Smooth muscle cell (in vitro differentiated cells): ENCODE results near the gene TMCC3. TPM values are rescaled to one million over a fixed set of nuclear protein-coding genes. Genes with fewer than 3 reads are reported as not detected.

Source experiments
- DNase-seq: peaks from one replicate; lab custom pipeline; 2025; ENCODE audit not compliant: unreplicated experiment; lab: John Stamatoyannopoulos, UW
- H2AFZ ChIP-seq: fragments of 200-600 bp; sonication (generic); 2 replicates; pipeline ENCODE4 v1.6.0; 2016; ENCODE audit warnings: antibody characterized with exemption, low read depth, mild to moderate bottlenecking
- H3F3A ChIP-seq: fragments of 200-600 bp; sonication (generic); 2 replicates; pipeline ENCODE4 v1.6.0; 2017; ENCODE audit warnings: antibody characterized with exemption, low read depth
- H3K27ac ChIP-seq: fragments of 200-600 bp; sonication (generic); 2 replicates; pipeline ENCODE4 v1.5.1; 2016; ENCODE audit warnings: low read depth, mild to moderate bottlenecking
- H3K27me3 ChIP-seq: fragments of 200-600 bp; sonication (generic); 2 replicates; pipeline ENCODE4 v1.6.1; 2016; ENCODE audit warnings: low read depth, mild to moderate bottlenecking
- H3K36me3 ChIP-seq: fragments of 200-600 bp; sonication (generic); 2 replicates; pipeline ENCODE4 v1.5.1; 2016; ENCODE audit warnings: low read depth
- H3K4me1 ChIP-seq: fragments of 200-600 bp; sonication (generic); 2 replicates; pipeline ENCODE4 v1.5.1; 2016; ENCODE audit warnings: low read depth
- H3K4me2 ChIP-seq: fragments of 200-600 bp; sonication (generic); 2 replicates; pipeline ENCODE4 v1.6.0; 2016; ENCODE audit warnings: mild to moderate bottlenecking
- H3K4me3 ChIP-seq: fragments of 200-600 bp; sonication (generic); 2 replicates; pipeline ENCODE4 v1.5.1; 2016; ENCODE audit warnings: mild to moderate bottlenecking
- H3K79me2 ChIP-seq: fragments of 200-600 bp; sonication (generic); 2 replicates; pipeline ENCODE4 v1.6.0; 2016; ENCODE audit warnings: low read depth, mild to moderate bottlenecking
- H3K9ac ChIP-seq: fragments of 200-600 bp; sonication (generic); 2 replicates; pipeline ENCODE4 v1.6.0; 2016; ENCODE audit warnings: low read depth
- H3K9me3 ChIP-seq: fragments of 200-600 bp; sonication (generic); replicated peaks from 2 replicates; pipeline ENCODE4 v1.5.1; 2016; ENCODE audit warnings: low read depth
- H4K20me1 ChIP-seq: fragments of 200-600 bp; sonication (generic); 2 replicates; pipeline ENCODE4 v1.6.0; 2016; ENCODE audit warnings: low read depth
- WGBS: methylation state at CpG from one replicate; pipeline ENCODE4 v1.1.7; 2016; ENCODE audit warnings: low lambda C conversion rate; 5-methylcytosine and 5-hydroxymethylcytosine counted together
- polyA plus RNA-seq: library from polyadenylated mRNA; unstranded; fragments of >200 nt; fragmentation: Nextera tagmentation; extraction: Ambion mirVana; gene quantifications from 2 replicates; pipeline ENCODE4 v1.2.1, GENCODE V29; 2016
- total RNA-seq: library from RNA; depleted of rRNA; stranded (reverse); fragments of >200 nt; gene quantifications from 2 replicates; pipeline ENCODE4 v1.2.3, GENCODE V29; 2014
- TF ChIP-seq, protein P1 (sequence below): fragments of 200-600 bp; sonication (generic); IDR thresholded peaks from 2 replicates; pipeline ENCODE4 v1.5.1; 2017; ENCODE audit warnings: borderline replicate concordance, mild to moderate bottlenecking, antibody characterized with exemption; ENCODE audit not compliant: insufficient read depth, poor library complexity, severe bottlenecking

The TMCC3 gene
- total and polyA plus RNA-seq, 2 experiments from 2014 or later: 7.0 to 11.2 TPM

DNA sequence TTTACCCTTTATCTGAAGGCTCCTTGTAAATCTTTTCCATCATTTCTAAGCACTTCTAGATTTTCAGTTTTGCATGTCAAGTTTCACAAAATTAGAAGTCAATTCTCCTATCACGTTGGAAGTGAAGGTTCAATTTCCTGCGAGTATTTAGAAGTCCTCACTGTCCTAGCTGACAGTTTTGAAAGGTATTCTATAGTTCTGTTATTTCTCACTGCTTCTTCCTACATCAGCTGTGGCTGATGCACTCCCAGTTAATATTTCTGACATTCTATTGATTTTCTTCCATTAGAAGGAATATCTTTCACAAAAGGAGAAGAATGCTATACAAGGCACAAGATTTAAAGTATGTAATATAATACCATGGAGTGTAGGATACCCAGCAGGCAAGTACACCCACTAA lies 15.8 kb upstream of the TMCC3 start:
- no peak for DNase-seq
- Histone ChIP-seq H3K9me3 (no peaks in the 10 kb centered on the region), H3K4me2 (no peak overlapping the region), H3K79me2 (no peaks in the 10 kb centered on the region), H3K36me3 (no peaks in the 10 kb centered on the region), H2AFZ (no peak overlapping the region), H3K27me3 (no peaks in the 10 kb centered on the region), H3F3A (no peaks in the 10 kb centered on the region), H4K20me1 (no peaks in the 10 kb centered on the region), H3K9ac (no peak overlapping the region), H3K4me3 (no peak overlapping the region), H3K4me1 (peaks cover 7% of the 10 kb centered on the region), H3K27ac (no peak overlapping the region)
- TF ChIP-seq, protein P1, sequence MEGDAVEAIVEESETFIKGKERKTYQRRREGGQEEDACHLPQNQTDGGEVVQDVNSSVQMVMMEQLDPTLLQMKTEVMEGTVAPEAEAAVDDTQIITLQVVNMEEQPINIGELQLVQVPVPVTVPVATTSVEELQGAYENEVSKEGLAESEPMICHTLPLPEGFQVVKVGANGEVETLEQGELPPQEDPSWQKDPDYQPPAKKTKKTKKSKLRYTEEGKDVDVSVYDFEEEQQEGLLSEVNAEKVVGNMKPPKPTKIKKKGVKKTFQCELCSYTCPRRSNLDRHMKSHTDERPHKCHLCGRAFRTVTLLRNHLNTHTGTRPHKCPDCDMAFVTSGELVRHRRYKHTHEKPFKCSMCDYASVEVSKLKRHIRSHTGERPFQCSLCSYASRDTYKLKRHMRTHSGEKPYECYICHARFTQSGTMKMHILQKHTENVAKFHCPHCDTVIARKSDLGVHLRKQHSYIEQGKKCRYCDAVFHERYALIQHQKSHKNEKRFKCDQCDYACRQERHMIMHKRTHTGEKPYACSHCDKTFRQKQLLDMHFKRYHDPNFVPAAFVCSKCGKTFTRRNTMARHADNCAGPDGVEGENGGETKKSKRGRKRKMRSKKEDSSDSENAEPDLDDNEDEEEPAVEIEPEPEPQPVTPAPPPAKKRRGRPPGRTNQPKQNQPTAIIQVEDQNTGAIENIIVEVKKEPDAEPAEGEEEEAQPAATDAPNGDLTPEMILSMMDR: no peak
- 92% methylated on average over 2 of the region's 2 CpGs for WGBS

DNA sequence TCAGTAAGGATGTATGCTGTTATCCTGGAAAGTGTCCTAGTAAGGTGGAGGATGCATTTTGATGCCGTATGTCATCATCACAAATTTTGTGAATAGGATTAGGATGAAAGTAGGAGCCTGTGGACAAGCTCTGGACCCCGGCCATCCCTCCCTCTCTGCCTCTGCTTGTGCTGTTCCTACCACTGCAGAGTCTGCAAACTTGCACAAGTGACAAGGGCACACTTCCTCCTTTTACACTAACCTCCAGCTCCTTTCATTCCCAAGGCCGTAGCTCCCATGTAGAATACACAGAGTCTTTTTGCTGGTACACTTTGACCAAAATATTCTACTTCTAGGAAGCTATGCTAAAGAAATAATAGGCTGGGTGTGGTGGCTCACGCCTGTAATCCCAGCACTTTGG lies 13.3 kb upstream of the TMCC3 start:
- Histone ChIP-seq H3F3A (no peaks in the 10 kb centered on the region), H3K27me3 (no peaks in the 10 kb centered on the region), H2AFZ (no peak overlapping the region), H3K9ac (no peak overlapping the region), H3K9me3 (no peaks in the 10 kb centered on the region), H3K79me2 (no peaks in the 10 kb centered on the region), H3K4me2 (no peak overlapping the region), H4K20me1 (no peaks in the 10 kb centered on the region), H3K4me1 (no peaks in the 10 kb centered on the region), H3K4me3 (no peak overlapping the region), H3K36me3 (no peaks in the 10 kb centered on the region), H3K27ac (no peak overlapping the region)
- 98% methylated on average over 4 of the region's 4 CpGs for WGBS
- TF ChIP-seq, protein P1: no peak
- DNase-seq: no peak

DNA sequence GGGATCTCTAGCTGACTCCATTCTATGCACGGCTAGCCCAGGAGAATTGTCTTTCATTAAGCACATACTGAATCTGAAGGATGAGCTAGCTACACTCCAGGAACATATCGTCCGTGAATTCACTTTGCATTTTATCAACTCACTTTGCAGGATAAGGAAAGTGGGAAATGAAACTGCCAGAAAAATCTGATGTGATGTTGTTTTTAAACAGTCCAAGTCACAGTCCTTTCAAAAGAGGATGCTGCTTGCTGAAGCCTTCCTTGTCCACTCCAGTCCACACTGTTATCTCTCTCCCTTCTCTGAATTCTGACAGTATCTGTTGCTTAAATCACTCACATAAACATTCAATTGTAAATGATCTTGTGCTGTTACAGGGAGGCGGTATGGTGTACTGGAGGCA lies 12.7 kb upstream of the TMCC3 start:
- no peak for DNase-seq
- Histone ChIP-seq H3F3A (no peaks in the 10 kb centered on the region), H3K27me3 (no peaks in the 10 kb centered on the region), H3K9me3 (no peaks in the 10 kb centered on the region), H3K9ac (no peak overlapping the region), H4K20me1 (no peaks in the 10 kb centered on the region), H2AFZ (no peak overlapping the region), H3K79me2 (no peaks in the 10 kb centered on the region), H3K27ac (no peak overlapping the region), H3K4me1 (no peaks in the 10 kb centered on the region), H3K36me3 (no peaks in the 10 kb centered on the region), H3K4me3 (no peak overlapping the region), H3K4me2 (no peak overlapping the region)
- 68% methylated on average over 4 of the region's 4 CpGs for WGBS
- TF ChIP-seq, protein P1: no peak

DNA sequence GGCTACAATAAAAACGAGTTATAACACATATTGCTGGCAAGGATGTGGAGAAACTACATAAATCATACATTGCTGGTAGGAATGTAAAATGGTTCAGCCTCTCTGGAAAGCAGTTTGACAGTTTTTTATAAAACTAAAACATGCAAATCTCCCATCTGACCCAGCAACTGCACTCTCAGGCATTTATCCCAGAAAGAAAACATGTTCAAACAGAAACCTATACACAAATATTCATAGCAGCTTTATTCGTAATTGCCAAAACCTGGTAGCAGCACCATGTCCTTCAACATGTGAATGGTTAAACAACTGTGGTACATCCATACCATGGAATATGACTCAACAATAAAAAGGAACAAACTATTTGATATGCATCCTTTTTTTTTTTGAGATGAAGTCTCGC lies 10.1 kb upstream of the TMCC3 start:
- no peak overlapping the region for H3K4me2 ChIP-seq

More for the DNA sequence above, 10.1 kb upstream of the TMCC3 start:
- TF ChIP-seq, protein P1: no peak
- Histone ChIP-seq H3K4me3 (no peak overlapping the region), H3K36me3 (no peaks in the 10 kb centered on the region), H3F3A (no peaks in the 10 kb centered on the region), H3K4me1 (no peaks in the 10 kb centered on the region), H3K79me2 (no peaks in the 10 kb centered on the region), H2AFZ (no peak overlapping the region), H4K20me1 (no peaks in the 10 kb centered on the region), H3K9me3 (no peaks in the 10 kb centered on the region), H3K27ac (no peak overlapping the region), H3K27me3 (no peaks in the 10 kb centered on the region), H3K9ac (no peak overlapping the region)
- 84% methylated on average over 3 of the region's 3 CpGs for WGBS
- DNase-seq: no peak
